ENCODE measurements around the gene RAPH1.
"Not testable (repeated sequence)": the region's sequence is repeated elsewhere in the genome, so short reads cannot be mapped to it uniquely, and the experiment has no call there.

RAPH1 gene

GRCh38 chr2:203535784-203536585 lies 884 bp upstream of the RAPH1 start:
- H3K4me3 ChIP-seq = peak overlapping the region; percentile 60 to 98 (median 76); a peak in 19 of 20 replicates
- 0 out of 22 replicates have a peak, but pooled peaks cover 0 to 6% (median 0%) of the 10 kb centered on the region in 11 experiments for H3K36me3 ChIP-seq
- peak overlapping the region in 5 of 11 experiments; percentile 71 to 91 (median 82); a peak in 9 of 22 replicates for H3K27ac ChIP-seq
- no peak for TF ChIP-seq Cebpa-rat (IDR thresholded peaks at IDR 0.05)
- H3K27me3 ChIP-seq = peaks cover 15 to 76% (median 65%) of the 10 kb centered on the region in 11 experiments; a peak in 21 of 22 replicates
- H3K9ac ChIP-seq = peak overlapping the region in 8 of 11 experiments; percentile 46 to 92 (median 80); a peak in 12 of 22 replicates
- H4K20me1 ChIP-seq = peaks cover 0 to 33% (median 10%) of the 10 kb centered on the region in 11 experiments; a peak in 13 of 22 replicates
- H3K4me1 ChIP-seq = peaks cover 14 to 38% (median 23%) of the 10 kb centered on the region in 10 experiments; a peak in 19 of 20 replicates
- peaks cover 19 to 34% (median 26%) of the 10 kb centered on the region in 11 experiments for H3K9me3 ChIP-seq (replicated peaks in 1 of 11)
- H3K4me2 ChIP-seq = peak overlapping the region; percentile 78 to 100 (median 95)

DNA sequence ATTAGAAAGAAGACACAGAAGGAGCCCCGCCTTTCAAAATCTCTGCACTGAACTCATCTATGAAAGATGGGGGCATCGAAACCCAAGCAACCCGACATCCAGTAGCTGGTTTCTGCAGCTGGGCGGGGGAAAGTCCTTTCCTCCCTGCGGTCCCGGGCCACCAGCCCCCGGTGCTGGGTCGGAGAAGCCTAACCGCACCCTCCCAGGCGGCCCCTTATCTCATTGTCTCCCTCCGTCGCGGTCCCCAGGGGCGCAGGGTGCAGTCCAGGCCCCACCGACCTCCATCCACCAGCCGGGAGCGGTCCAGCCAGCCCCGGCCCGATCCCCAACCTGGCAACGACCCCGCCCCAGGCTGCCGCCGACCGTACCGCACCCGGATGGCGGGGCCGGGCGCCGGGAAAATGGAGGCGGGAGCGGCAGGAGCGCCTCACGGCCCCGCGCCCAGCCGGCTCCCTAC lies 452 bp downstream of the RAPH1 start:
- Histone ChIP-seq H3K4me3 (peak overlapping the region; percentile 60 to 98 (median 76)), H3K4me2 (peak overlapping the region; percentile 44 to 100 (median 95)), H3K36me3 (peaks cover 0 to 6% (median 0%) of the 10 kb centered on the region in 11 experiments; a peak in 1 of 22 replicates), H3K9me3 (replicated peaks in 1 of 11) (peaks cover 19 to 34% (median 26%) of the 10 kb centered on the region in 11 experiments), H4K20me1 (peaks cover 0 to 46% (median 10%) of the 10 kb centered on the region in 11 experiments; a peak in 13 of 22 replicates), H3K4me1 (peaks cover 14 to 51% (median 23%) of the 10 kb centered on the region in 10 experiments; a peak in 19 of 20 replicates), H3K27ac (peak overlapping the region; percentile 6 to 91 (median 52); a peak in 19 of 22 replicates), H3K27me3 (peaks cover 19 to 82% (median 65%) of the 10 kb centered on the region in 11 experiments; a peak in 21 of 22 replicates), H3K9ac (peak overlapping the region; percentile 46 to 92 (median 68))
- TF ChIP-seq Cebpa-rat (IDR thresholded peaks at IDR 0.05) = no peak

DNA sequence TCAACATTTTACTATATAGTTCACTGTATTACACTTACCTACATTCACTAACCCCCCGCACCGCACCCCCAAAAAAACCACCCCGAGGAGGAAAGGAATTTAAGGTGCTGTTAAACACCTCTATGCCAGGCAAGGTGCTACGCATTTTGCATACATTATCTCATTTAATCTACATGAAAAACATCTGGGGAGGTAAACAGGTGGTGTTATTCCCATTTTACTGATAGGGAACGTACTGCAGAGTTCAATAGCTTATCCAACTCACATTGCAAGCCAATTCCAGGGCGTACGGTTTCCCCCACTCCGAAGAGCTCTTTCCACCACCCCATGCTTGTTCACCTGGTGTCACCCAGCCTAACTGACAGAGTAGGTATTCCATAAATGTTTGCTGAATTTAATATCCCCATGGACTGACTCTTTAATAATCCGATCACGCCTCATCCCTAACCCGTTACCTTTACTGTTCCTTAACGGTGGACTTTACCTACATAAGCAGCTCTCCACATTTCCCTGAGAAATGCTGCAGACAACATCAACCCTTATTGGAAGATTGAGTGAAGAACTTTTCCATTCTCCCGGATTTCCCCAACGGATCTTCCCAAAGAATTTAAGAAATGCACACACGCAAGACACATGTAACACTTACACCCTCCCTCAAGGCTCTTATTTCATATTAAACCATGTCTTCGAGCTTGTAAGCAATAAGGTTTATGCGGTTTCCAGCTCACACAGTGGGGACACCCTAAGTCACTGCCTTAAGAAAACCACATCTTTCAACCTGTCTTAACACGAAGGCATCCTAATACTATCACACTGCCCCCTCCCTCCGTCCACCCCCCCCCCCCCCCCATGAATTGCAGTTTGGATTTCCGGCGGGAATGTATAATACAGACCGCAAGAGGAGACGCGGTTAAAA lies 1.2 kb downstream of the RAPH1 start:
- no peak for TF ChIP-seq Cebpa-rat (IDR thresholded peaks at IDR 0.05)
- Histone ChIP-seq H3K4me1 (peaks cover 14 to 59% (median 23%) of the 10 kb centered on the region in 10 experiments; a peak in 19 of 20 replicates), H3K9ac (peak overlapping the region in 5 of 11 experiments; percentile 76 to 92 (median 89); a peak in 8 of 22 replicates), H3K27me3 (peaks cover 19 to 82% (median 64%) of the 10 kb centered on the region in 11 experiments; a peak in 21 of 22 replicates), H3K27ac (peak overlapping the region in 2 of 11 experiments; percentile 86 to 91; a peak in 4 of 22 replicates), H3K9me3 (replicated peaks in 1 of 11) (peaks cover 16 to 29% (median 22%) of the 10 kb centered on the region in 11 experiments), H3K4me3 (peak overlapping the region in 9 of 10 experiments; percentile 66 to 98 (median 78); a peak in 18 of 20 replicates), H3K4me2 (peak overlapping the region; percentile 82 to 100 (median 96)), H4K20me1 (peaks cover 0 to 53% (median 10%) of the 10 kb centered on the region in 11 experiments; a peak in 14 of 22 replicates), H3K36me3 (peaks cover 0 to 6% (median 0%) of the 10 kb centered on the region in 11 experiments; a peak in 1 of 22 replicates)

DNA sequence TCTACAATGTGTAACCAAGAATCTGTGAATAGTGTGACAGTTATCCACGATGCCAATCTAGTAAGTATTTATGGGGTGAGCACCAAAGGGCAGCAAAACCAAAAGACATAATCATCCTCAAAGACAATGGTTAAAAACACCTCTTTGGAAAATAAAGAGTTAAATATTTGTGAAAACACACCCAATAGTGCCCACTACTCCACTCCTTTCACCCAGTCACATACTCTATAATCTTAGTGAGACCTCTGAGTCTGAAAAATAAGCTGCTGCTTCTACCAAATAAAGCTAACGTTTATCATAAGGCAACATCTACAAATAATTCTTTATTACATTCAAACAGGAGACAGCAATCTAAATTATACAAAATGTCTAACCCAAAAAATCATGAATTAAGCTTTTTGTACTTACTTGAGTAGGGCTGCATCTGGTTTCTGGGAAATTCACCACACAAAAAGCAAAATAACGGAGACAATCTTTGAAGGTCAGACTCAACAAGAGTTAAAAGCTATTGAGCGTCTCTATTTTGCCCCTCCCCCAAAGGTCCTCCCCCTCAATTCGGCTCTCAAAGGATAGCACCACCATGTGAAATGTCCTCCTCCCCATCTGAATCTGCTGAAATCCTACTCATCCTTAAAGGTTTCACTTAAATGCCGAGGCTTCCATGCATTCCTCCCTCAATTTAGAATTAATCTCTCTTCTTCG lies 2.0 kb downstream of the RAPH1 start:
- no peak for TF ChIP-seq Cebpa-rat (IDR thresholded peaks at IDR 0.05)
- no peak overlapping the region for H3K27ac ChIP-seq
- peaks cover 19 to 74% (median 61%) of the 10 kb centered on the region in 11 experiments; a peak in 21 of 22 replicates for H3K27me3 ChIP-seq
- H3K4me3 ChIP-seq = peak overlapping the region in 5 of 10 experiments; percentile 78 to 98 (median 87); a peak in 10 of 20 replicates
- H3K9me3 ChIP-seq (replicated peaks in 1 of 11) = peaks cover 8 to 20% (median 14%) of the 10 kb centered on the region in 11 experiments
- H4K20me1 ChIP-seq = peaks cover 0 to 61% (median 10%) of the 10 kb centered on the region in 11 experiments; a peak in 15 of 22 replicates
- peak overlapping the region in 7 of 11 experiments; percentile 82 to 99 (median 96); a peak in 9 of 22 replicates for H3K4me2 ChIP-seq
- peak overlapping the region in 3 of 11 experiments; percentile 22 to 90 (median 74); a peak in 5 of 22 replicates for H3K9ac ChIP-seq
- H3K4me1 ChIP-seq = peaks cover 14 to 65% (median 23%) of the 10 kb centered on the region in 10 experiments; a peak in 19 of 20 replicates
- peaks cover 0 to 6% (median 0%) of the 10 kb centered on the region in 11 experiments; a peak in 1 of 22 replicates for H3K36me3 ChIP-seq

GRCh38 chr2:203527719-203528118 lies 7.4 kb downstream of the RAPH1 start:
- peak overlapping the region in 2 of 11 experiments; percentile 8 to 37; a peak in 2 of 22 replicates for H3K4me2 ChIP-seq
- no peak overlapping the region for H3K9ac ChIP-seq
- H3K36me3 ChIP-seq = peaks cover 0 to 28% (median 0%) of the 10 kb centered on the region in 11 experiments; a peak in 3 of 22 replicates

DNA sequence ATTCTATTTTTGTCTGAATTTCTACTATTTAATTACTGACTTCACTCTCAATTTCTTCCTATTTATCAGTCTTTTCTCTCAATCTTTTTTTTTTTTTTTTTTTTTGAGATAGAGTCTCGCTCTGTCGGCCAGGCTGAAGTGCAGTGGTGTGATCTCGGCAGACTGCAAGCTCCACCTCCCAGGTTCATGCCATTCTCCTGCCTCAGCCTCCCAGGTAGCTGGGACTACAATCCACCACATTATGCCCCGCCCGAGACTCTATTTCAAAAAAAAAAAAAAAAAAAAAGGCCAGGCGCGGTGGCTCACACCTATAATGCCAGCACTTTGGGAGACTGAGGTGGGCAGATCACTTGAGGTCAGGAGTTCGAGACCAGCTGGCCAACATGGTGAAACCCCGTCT lies 21.8 kb downstream of the RAPH1 start:
- H3K4me1 ChIP-seq = peaks cover 0 to 30% (median 0%) of the 10 kb centered on the region in 10 experiments; a peak in 3 of 20 replicates
- H3K9ac ChIP-seq; H3K4me2 ChIP-seq; H3K27me3 ChIP-seq; H3K27ac ChIP-seq; H3K4me3 ChIP-seq; H3K9me3 ChIP-seq (replicated peaks in 1 of 11): not testable (repeated sequence)
- peaks cover 0 to 100% (median 0%) of the 10 kb centered on the region in 11 experiments; a peak in 6 of 22 replicates for H4K20me1 ChIP-seq
- 0 out of 22 replicates have a peak, but pooled peaks cover 0 to 19% (median 0%) of the 10 kb centered on the region in 11 experiments for H3K36me3 ChIP-seq

More at GRCh38 chr2:203527719-203528118, 7.4 kb downstream of the RAPH1 start:
- Histone ChIP-seq H3K27me3 (peaks cover 10 to 23% (median 15%) of the 10 kb centered on the region in 11 experiments; a peak in 21 of 22 replicates), H3K4me1 (peaks cover 0 to 53% (median 0%) of the 10 kb centered on the region in 10 experiments; a peak in 5 of 20 replicates), H3K4me3 (no peak overlapping the region), H3K27ac (no peak overlapping the region), H4K20me1 (peaks cover 0 to 100% (median 0%) of the 10 kb centered on the region in 11 experiments; a peak in 7 of 22 replicates), H3K9me3 (replicated peaks in 1 of 11) (no peaks in the 10 kb centered on the region)
- no peak for TF ChIP-seq Cebpa-rat (IDR thresholded peaks at IDR 0.05)

- H4K20me1 ChIP-seq = peaks cover 0 to 97% (median 0%) of the 10 kb centered on the region in 11 experiments; a peak in 6 of 22 replicates
- no peak overlapping the region for H3K4me3 ChIP-seq
- H3K9me3 ChIP-seq (replicated peaks in 1 of 11) = peaks cover under 1 to 6% (median 2%) of the 10 kb centered on the region in 11 experiments; a peak in 17 of 22 replicates
- no peak overlapping the region; a peak in 2 of 22 replicates for H3K4me2 ChIP-seq
- H3K4me1 ChIP-seq = peaks cover 0 to 30% (median 0%) of the 10 kb centered on the region in 10 experiments; a peak in 3 of 20 replicates
- no peaks in the 10 kb centered on the region for H3K27me3 ChIP-seq
- TF ChIP-seq Cebpa-rat (IDR thresholded peaks at IDR 0.05) = no peak
- no peak overlapping the region for H3K27ac ChIP-seq
- peaks cover 0 to 22% (median 0%) of the 10 kb centered on the region in 11 experiments; a peak in 4 of 22 replicates for H3K36me3 ChIP-seq
- no peak overlapping the region for H3K9ac ChIP-seq
Observed at GRCh38 chr2:203510941-203511305, 24.2 kb downstream of the RAPH1 start.
